HG03442 (cell line): ENCODE results near the gene CCDC190.
"Not testable (repeated sequence)": the region's sequence is repeated elsewhere in the genome, so short reads cannot be mapped to it uniquely, and the experiment has no call there.

Experiments
- ATAC-seq: cut with Tn5 transposase; IDR thresholded peaks from one replicate; pipeline ENCODE4 v1.9.1; 2021; ENCODE audit warnings: mild to moderate bottlenecking, moderate library complexity; ENCODE audit not compliant: unreplicated experiment

Gene CCDC190

DNA sequence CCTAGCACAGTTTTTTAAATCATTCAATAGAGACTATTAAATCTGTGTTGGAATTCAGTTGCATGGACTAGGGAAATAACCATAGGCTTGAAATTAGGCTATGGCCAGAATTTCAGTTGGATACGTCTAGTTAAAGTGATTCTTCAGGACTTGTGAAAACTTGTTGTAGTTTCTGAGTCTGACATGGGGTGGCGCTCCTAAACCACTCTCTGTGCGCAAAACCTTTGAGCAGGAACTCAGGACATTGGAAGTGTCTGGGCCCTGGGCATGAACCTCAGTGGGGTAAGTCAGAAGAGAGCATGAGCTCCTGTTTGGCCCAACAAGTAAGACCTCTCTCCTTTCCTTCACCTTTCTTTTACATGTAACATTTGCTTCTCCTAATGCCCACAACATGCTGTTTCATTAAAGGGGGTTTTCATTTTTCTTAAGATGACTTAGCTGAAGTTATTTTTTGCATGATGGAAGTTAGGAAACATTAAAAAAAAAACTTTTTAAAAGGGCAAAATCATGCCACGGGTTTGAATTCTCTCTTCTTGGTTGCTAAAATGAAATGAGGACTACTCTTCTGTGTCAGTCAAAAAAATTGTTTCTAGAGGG, 17.1 kb upstream of the CCDC190 start:
- no peak for ATAC-seq

DNA sequence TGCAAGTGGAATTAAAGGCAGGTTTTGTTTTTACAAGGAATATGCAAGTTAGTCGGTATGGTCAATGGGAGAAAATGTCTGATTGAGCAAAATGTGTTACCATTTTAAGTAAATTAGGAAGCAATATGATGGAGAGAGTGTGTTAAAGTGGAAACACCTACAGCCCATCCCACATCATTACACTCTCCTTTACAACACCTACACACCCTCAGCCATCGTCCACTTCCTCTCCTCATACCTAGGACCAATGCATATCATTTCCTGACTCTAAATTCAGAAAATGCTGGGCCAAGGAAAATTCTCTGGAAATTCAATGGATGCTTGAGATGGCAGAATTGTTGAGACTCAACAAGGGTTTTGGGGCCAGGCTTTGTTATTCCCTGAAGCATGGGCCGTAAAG, 16.4 kb upstream of the CCDC190 start:
- no peak for ATAC-seq

DNA sequence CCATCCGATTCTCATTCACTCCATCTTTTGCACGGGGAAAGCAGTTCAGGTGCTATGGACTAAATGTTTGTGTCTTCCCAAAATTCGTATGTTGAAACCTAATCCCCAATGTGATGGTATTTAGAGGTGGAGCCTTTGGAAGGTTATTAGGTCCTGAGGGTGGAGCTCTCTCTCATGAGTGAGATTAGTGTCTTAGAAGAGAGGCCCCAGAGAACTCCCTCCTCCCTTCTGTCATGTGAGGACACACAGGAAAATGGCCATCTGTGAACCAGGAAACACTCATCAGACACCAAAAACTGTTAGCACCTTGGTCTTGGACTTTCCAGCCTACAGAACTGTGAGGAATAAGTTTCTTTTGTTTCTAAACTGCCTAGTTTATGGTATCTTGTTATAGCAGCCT, 15.8 kb upstream of the CCDC190 start:
- no peak for ATAC-seq

DNA sequence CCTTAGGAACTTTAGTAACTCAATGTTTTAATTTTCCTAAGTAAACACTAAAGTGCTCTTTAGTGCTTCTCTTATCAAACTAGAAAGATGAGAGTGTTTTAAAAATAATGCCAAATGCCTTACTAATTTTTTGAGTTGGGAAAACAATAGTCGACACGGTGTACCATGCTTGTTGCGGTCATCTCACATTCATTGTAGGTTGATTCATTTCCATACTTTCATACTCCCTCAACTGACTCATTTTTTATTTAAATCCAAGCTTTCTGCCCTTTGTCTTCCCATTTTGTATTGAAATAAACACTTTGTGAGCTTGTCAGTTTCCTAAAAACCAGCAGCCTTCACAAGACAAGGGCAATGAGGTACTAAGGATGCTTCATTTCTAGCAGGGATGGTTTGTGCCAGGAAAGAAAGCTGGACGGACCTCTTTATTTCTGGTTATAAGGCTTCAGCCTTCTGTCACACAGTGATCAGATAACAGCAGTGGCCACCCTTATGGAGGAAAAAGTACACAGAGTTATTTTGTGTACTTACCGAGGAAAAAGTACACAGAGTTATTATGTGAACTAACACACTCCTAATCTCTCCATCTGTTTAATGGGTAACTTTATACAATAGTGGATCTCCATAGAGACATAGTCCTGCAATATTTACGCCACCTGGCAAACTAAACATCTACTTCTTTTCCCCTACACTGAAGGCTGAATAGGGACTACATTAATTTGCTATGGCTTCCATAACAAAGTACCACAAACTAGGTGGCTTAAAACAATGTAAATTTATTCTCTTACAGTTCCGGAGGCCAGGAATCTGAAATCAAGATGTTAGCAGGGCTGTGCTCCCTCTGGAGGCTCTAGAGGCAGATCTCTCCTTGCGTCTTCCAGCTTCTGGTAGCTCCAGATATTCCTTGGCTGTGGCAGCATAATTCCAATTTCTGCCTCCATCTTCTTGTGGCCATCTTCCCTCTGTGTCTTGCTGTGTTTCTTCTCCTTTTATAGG, 13.0 kb upstream of the CCDC190 start:
- no peak for ATAC-seq

DNA sequence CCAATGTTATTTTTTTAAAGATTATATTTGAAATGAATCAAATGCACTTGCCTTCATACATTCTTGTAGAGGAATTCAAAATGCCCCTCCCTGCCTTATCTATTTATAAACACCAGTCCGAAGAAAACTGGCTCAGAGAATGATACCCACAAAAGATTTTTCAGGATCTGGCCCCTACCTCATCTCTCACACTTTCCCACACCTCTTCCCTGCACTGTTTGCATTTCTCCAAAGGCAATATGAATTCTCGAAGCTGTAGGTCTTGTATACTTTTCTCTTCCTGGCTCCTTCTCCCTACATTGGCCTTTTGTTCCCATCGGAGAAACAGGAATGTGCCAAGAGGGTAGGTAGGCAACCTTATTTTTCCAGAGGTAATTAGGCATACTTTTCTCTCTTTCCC, 12.0 kb upstream of the CCDC190 start:
- no peak for ATAC-seq

- ATAC-seq, result not testable (repeated sequence)
Measured at GRCh38 chr1:162871417-162871816, 10.4 kb upstream of the CCDC190 start.

- no peak for ATAC-seq
Measured at GRCh38 chr1:162868972-162869371, 8.0 kb upstream of the CCDC190 start.

DNA sequence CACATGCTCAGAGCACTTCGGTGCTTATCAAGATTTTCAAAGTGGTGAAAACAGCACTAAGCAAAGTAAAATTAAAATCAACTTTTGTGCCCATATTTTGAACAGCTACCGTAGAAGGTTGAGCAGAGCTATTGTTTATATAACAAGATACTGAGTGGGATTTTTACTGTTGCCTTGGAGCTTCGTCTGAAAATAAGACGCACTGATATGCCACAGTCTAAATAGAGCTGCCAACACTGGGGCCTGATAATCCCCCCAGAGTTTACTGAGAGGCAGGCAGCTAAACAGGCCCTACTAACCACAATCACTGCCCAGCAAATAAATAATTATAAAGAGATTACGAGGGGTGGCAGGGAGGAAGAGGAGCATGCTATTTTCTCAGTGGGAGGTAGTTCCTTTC, 650 bp upstream of the CCDC190 start:
- no peak for ATAC-seq

- no peak for ATAC-seq
Measured at GRCh38 chr1:162859191-162859590, 1.8 kb downstream of the CCDC190 start.

GRCh38 chr1:162857850-162858249, 3.1 kb downstream of the CCDC190 start:
- ATAC-seq, result no peak

GRCh38 chr1:162856260-162856659, 4.7 kb downstream of the CCDC190 start:
- ATAC-seq, result no peak

GRCh38 chr1:162855461-162856150, 5.4 kb downstream of the CCDC190 start:
- ATAC-seq, result no peak

GRCh38 chr1:162854245-162854882, 6.6 kb downstream of the CCDC190 start:
- ATAC-seq, result peak; percentile 88

- ATAC-seq, result no peak
Measured at GRCh38 chr1:162851341-162851740, 9.6 kb downstream of the CCDC190 start.

DNA sequence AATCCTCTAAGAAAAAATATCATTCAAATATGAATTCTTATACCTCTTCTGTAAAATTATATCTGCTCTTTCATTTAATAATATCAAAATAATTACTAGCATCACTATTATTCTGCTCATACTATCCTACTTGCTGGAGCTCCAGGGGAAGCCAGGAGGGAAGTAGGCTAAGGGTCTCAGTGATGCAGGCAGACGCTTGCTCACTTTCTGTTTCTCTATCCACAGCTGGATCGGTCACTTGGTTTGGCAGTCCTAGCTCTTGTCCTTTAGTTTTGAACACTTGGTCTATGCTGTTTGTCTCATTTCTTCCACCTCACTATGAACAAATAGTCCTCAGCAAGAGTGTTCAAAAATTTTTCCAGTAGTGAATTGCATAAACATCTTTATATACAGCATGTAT, 11.3 kb downstream of the CCDC190 start:
- no peak for ATAC-seq

DNA sequence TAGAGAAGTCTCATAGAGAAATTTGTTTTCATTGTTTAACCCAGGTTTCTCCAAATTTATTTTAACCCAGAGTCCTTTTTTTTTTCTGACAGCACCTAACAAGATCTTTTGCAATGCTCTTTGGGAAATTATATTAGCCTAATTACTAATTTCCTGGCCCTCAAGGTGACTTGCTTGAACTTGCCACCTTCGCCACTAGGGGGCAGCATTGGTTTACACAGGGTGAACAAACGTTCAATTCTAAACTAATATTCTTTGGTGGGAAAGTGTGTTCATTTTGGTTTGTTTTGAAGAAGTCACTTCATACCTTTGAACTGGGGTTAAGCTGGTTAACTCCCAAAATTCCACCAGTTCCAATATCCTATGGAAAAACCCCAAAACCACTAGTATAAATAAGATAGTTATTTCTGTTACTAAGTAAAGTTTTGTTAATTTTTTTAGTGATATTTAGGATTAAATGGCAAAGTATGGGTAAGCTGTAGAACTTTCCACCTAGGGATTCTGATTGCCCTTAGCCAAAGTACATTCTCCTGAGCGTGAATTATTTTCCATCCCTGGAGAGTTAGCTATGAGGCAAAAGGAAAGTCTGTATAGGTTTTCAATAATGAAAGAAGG, 13.0 kb downstream of the CCDC190 start:
- ATAC-seq, result peak; percentile 75

GRCh38 chr1:162846256-162847212, 14.4 kb downstream of the CCDC190 start:
- no peak for ATAC-seq

- no peak for ATAC-seq
Measured at GRCh38 chr1:162844153-162844552, 16.8 kb downstream of the CCDC190 start.

DNA sequence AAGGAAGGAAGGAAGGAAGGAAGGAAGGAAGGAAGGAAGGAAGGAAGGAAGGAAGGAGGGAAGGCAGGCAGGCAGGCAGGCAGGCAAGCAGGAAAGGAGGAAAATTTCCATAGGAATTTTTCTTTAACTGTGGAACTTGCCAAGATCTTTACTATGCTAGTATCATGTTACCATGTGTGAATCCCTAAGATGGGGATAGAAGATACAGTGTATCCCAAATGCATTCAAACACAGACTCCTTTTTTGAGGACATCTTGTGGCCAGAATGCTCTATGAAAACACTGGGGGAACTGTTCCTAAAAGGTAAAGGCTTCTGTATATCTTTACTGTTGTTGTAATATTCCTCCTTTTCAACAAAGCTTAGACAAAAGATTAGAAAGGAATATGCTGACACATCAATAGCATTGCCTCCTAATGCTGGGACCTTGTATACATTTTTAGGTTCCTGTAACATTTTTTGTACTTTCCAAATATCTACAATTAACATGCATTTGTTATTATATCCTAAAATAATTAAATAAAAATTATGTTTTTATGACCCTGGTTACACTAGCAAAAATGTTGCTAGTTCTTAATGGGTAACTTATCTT, 20.6 kb downstream of the CCDC190 start:
- ATAC-seq, result no peak
